Activated CD4-positive, alpha-beta T cell treated with anti-CD3 and anti-CD28 coated beads, Interleukin-2, amount 10 ng/mL, durations not matched to agents 7 days and 5 days (primary cell): ENCODE data around the gene AGFG2. TPM values are rescaled to one million over a fixed set of nuclear protein-coding genes. Genes with fewer than 3 reads are reported as not detected.
"Not testable (repeated sequence)": the region's sequence is repeated elsewhere in the genome, so short reads cannot be mapped to it uniquely, and the experiment has no call there.

Source experiments
- CTCF ChIA-PET: fragments of 350-600 bp; sonication (Branson Sonifier 250); formaldehyde crosslinking; loops from one replicate; lab custom pipeline; 2021; ENCODE audit warnings: antibody characterized with exemption; lab: Charles Lee
- POLR2A ChIA-PET: fragments of 350-600 bp; sonication (Branson Sonifier 250); formaldehyde crosslinking; loops from one replicate; lab custom pipeline; 2021; ENCODE audit warnings: antibody characterized with exemption; lab: Charles Lee
- DNase-seq: peaks from one replicate; pipeline ENCODE4 v3.0.0-alpha.2; 2020
- H3K27ac Mint-ChIP-seq: one replicate; pipeline ENCODE4 v1.8.0; 2021; ENCODE audit warnings: mild to moderate bottlenecking, moderate library complexity, mixed read lengths
- H3K27me3 Mint-ChIP-seq: one replicate; pipeline ENCODE4 v1.8.0; 2021; ENCODE audit warnings: mixed read lengths
- H3K36me3 Mint-ChIP-seq: one replicate; pipeline ENCODE4 v1.8.0; 2021; ENCODE audit warnings: low read depth, mixed read lengths
- H3K4me1 Mint-ChIP-seq: one replicate; pipeline ENCODE4 v1.8.0; 2021; ENCODE audit warnings: mixed read lengths
- H3K4me3 Mint-ChIP-seq: one replicate; pipeline ENCODE4 v1.8.0; 2021; ENCODE audit warnings: mild to moderate bottlenecking, moderate library complexity, mixed read lengths
- H3K9me3 Mint-ChIP-seq: one replicate; pipeline ENCODE4 v1.8.0; 2021; ENCODE audit warnings: mixed read lengths
- total RNA-seq, 2 experiments: library from RNA; stranded (reverse); gene quantifications; one replicate each; pipeline ENCODE4 v1.2.3, GENCODE V29; 2021

AGFG2 gene
- total RNA-seq, 2 experiments from 2014 or later, result 43.0 to 45.3 TPM

DNA sequence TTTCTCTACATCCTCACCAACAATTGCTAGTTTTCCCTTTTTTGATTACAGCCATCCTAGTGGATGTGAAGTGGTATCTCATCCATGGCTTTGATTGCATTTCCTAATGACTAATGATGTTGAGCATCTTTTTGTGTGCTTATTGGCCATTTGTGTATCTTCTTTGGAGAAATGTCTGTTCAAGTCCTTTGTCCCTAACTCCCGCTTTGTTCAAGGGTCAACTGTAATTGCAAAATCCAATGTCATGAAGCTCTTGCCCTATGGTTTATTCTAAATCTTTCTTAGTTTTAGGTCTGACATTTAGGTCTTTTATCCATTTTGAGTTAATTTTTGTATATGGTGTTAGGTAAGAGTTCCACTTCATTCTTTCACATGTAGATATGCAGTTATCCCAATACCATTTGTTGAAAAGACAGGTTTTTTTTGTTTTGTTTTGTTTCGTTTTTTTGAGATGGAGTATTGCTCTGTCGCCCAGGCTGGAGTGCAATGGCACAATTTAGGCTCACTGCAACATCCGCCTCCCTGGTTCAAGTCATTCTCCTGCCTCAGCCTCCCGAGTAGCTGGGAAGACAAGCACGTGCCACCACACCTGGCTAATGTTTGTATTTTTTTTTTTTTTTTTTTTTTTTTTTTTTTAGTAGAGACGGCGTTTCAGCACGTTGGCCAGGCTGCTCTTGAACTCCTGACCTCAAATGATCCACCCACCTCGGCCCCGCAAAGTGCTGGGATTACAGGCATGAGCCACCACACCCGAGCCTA, 10.7 kb upstream of the AGFG2 start:
- H3K4me3 Mint-ChIP-seq, H3K9me3 Mint-ChIP-seq, H3K27me3 Mint-ChIP-seq, H3K27ac Mint-ChIP-seq, POLR2A ChIA-PET, H3K4me1 Mint-ChIP-seq, H3K36me3 Mint-ChIP-seq, DNase-seq: not testable (repeated sequence)
- CTCF ChIA-PET, result interaction anchor here (0.9 kb wide), 1 partner anchor 7 kb away, joined by 3 read pairs; no protein-coding TSS in a partner anchor

DNA sequence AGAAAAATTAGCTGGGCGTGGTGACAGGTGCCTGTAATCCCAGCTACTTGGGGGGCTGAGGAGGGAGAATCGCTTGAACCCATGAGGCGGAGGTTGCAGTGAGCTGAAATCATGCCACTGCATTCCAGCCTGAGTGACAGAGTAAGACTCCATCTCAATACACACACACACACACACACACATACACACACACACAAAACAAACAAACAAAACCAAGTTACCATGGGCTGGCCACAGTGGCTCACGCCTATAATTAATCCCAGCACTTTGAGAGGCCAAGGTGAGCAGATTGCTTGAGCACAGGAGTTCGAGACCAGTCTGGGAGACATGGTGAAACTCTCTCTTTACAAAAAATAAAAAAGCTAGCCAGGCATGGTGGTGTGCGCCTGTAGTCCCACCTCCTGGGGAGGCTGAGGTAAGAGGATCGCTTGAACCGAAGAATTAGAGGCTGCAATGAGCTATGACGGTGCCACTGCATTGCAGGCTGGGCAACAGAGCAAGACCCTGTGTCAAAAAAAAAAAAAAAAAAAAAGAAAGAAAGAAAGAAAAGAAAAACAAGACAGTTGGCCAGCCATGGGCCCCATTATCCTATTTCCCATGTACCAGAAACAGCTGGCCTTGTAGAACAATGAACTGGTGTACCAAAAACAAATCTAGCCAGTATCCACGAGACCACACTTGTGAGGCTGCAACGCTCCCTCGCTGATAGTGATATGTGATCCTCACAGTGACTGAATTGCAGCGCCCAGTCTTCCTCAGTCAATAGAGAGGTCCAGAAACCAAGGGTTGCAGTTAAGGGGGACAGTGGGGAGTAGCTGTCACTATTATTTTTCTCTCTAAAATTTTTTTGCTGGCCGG, 6.6 kb upstream of the AGFG2 start:
- no peaks in the 10 kb centered on the region for H3K36me3 Mint-ChIP-seq
- ChIA-PET CTCF (interaction anchor here (1.2 to 2.3 kb wide), 3 partner anchors 32 to 35 kb away, joined by 4 to 5 read pairs (median 5); no protein-coding TSS in a partner anchor), POLR2A (no interaction called here)
- no peak overlapping the region for H3K27ac Mint-ChIP-seq
- no peak for DNase-seq
- H3K27me3 Mint-ChIP-seq, result no peaks in the 10 kb centered on the region
- H3K9me3 Mint-ChIP-seq, result no peaks in the 10 kb centered on the region
- no peak overlapping the region for H3K4me3 Mint-ChIP-seq
- peaks cover under 1% of the 10 kb centered on the region for H3K4me1 Mint-ChIP-seq

DNA sequence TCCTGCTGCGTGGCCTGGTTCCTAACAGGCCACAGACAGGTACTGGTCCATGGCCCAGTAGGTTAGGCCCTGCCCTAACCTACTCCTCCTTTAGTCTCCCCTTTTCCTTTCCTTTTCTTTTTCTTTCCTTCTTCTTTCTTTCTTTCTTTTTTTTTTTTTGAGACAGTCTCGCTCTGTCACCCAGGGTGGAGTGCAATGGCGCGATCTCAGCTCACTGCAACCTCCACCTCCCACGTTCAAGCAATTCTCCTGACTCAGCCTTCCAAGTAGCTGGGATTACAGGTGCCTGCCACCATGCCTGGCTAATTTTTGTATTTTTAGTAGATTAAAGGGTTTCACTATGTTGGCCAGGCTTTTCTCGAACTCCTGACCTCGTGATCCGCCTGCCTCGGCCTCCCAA, 3.0 kb upstream of the AGFG2 start:
- CTCF ChIA-PET, result interaction anchor here (0.7 to 0.9 kb wide), 3 partner anchors 8 to 97 kb away, joined by 3 to 9 read pairs (median 4); no protein-coding TSS in a partner anchor
- DNase-seq, result not testable (repeated sequence)

DNA sequence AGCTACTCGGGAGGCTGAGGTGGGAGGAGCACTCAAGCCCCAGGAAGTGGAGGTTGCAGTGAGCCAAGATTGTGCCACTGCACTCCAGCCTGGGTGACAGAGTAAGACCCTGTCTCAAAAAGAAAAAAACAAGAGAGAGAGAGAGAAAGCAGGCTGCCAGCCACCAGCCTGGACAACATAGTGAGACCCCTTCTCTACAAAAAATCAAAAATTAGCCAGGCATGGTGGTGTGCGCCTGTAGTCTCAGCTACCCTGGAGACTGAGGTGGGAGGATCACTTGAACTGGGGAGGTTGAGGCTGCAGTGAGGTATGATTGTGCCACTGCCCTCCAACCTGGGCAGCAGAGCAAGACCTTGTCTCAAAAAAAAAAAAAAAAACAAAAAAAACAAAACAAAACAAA, 2.3 kb upstream of the AGFG2 start:
- DNase-seq, H3K9me3 Mint-ChIP-seq, H3K4me3 Mint-ChIP-seq, H3K27me3 Mint-ChIP-seq: not testable (repeated sequence)
- H3K27ac Mint-ChIP-seq, result peak overlapping the region; percentile 31
- peaks cover 13% of the 10 kb centered on the region for H3K36me3 Mint-ChIP-seq
- ChIA-PET POLR2A (interaction anchor here (0.7 kb wide), 1 partner anchor 15 kb away, joined by 5 read pairs; no protein-coding TSS in a partner anchor), CTCF (interaction anchor here (2.5 kb wide), 1 partner anchor 22 kb away, joined by 6 read pairs; no protein-coding TSS in a partner anchor)
- peaks cover 29% of the 10 kb centered on the region for H3K4me1 Mint-ChIP-seq

More for the DNA sequence above, 3.0 kb upstream of the AGFG2 start:
- H3K27me3 Mint-ChIP-seq, H3K4me3 Mint-ChIP-seq, H3K9me3 Mint-ChIP-seq, H3K27ac Mint-ChIP-seq, H3K36me3 Mint-ChIP-seq, POLR2A ChIA-PET: not testable (repeated sequence)
- peaks cover 22% of the 10 kb centered on the region for H3K4me1 Mint-ChIP-seq

DNA sequence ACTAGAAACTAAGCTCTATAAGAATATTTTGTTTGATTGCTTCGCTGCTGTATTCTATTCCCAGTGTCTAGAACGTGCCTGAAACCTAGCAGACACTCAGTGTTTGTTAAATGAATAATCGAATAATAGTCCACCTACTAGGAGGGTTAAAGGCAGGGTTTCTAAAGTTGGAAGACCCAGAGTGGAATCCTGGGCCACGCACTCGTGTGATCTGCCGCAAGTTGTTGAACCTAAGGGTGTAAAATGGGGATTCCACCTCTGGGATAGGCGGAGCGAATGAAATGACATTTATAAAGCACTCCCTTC, 702 bp upstream of the AGFG2 start:
- peak overlapping the region; percentile 99 for H3K4me3 Mint-ChIP-seq
- H3K4me1 Mint-ChIP-seq, result peaks cover 43% of the 10 kb centered on the region
- ChIA-PET CTCF (interaction anchor here (1.7 to 2.5 kb wide), 2 partner anchors 21 to 56 kb away, joined by 5 to 6 read pairs; no protein-coding TSS in a partner anchor), POLR2A (no interaction called here)
- DNase-seq, result no peak
- H3K27me3 Mint-ChIP-seq, result no peaks in the 10 kb centered on the region
- H3K27ac Mint-ChIP-seq, result peak overlapping the region; percentile 82
- H3K36me3 Mint-ChIP-seq, result peaks cover 13% of the 10 kb centered on the region
- no peaks in the 10 kb centered on the region for H3K9me3 Mint-ChIP-seq

DNA sequence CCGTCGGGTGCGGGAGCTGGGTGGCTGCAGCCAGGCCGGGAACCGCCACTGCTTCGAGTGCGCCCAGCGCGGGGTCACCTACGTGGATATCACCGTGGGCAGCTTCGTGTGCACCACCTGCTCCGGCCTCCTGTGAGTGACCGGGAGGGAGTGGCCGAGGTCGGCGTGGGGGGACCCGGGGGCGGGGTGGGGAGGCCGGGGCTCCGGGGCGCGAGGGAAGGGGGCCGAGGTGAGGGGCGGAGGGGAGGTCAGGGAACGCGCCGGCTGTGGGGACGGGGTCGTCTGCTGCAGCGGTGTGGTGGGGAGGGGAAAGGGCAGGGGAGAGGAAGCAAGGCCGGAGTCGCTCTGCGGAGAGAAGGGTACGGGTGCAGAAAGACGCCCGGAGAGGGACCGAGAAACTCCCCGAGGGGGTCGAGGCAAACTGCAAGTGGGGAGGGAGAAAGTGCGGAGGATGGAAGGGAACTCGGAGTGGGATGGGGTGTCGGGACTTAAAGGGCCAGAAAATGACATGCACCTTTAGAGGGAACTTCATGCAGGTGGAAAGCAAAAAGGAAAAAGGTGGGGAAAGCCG, 518 bp downstream of the AGFG2 start:
- Mint-ChIP-seq H3K4me3 (peak overlapping the region; percentile 99), H3K4me1 (peaks cover 55% of the 10 kb centered on the region), H3K27ac (peak overlapping the region; percentile 83), H3K27me3 (no peaks in the 10 kb centered on the region), H3K9me3 (no peaks in the 10 kb centered on the region), H3K36me3 (peaks cover 18% of the 10 kb centered on the region)
- ChIA-PET CTCF (interaction anchor here (0.7 to 1.7 kb wide), 7 partner anchors 16 to 166 kb away, joined by 3 to 5 read pairs (median 3); partner anchors contain the start of gene POP7), POLR2A (interaction anchor here (0.6 kb wide), 1 partner anchor 186 kb away, joined by 3 read pairs; no protein-coding TSS in a partner anchor)
- peak; percentile 22 for DNase-seq

DNA sequence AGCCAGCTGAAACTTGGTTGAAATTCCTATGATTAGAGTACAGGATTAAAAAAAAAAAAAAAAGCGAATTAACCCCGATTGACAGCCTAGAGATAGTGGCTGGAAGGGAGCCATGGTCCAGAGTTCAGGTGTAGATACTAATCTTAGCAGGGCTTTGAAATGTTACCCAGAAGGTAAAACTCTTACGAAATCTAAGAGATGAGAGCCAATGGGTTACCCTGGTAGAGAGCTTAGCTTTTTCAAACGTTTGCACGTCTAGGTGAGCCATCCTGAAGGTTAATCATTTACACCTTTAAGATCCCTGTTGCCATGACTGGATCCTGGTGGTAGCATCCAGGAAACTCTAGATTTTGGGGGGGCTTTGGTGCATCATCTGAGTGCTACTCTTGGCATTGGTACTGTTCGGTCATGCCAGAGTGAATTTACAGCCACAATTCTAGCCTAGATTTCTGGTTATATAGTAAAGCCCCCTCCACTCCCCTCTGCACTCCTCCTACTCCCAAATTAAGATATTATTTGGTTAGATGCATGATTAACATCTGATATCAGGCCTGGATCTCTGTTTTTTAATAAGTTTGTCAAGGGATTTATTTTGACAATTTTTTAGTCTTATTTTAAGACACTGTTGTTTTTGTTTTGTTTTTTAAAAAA, 1.2 kb downstream of the AGFG2 start:
- DNase-seq, result no peak
- peak overlapping the region; percentile 83 for H3K27ac Mint-ChIP-seq
- peak overlapping the region; percentile 99 for H3K4me3 Mint-ChIP-seq
- no peaks in the 10 kb centered on the region for H3K9me3 Mint-ChIP-seq
- CTCF ChIA-PET, result interaction anchor here (0.6 to 1.2 kb wide), 4 partner anchors 15 to 136 kb away, joined by 3 to 4 read pairs (median 3); no protein-coding TSS in a partner anchor
- H3K4me1 Mint-ChIP-seq, result peaks cover 62% of the 10 kb centered on the region
- H3K27me3 Mint-ChIP-seq, result no peaks in the 10 kb centered on the region
- POLR2A ChIA-PET, result interaction anchor here (0.6 kb wide), 1 partner anchor 185 kb away, joined by 3 read pairs; no protein-coding TSS in a partner anchor
- H3K36me3 Mint-ChIP-seq, result peaks cover 18% of the 10 kb centered on the region

DNA sequence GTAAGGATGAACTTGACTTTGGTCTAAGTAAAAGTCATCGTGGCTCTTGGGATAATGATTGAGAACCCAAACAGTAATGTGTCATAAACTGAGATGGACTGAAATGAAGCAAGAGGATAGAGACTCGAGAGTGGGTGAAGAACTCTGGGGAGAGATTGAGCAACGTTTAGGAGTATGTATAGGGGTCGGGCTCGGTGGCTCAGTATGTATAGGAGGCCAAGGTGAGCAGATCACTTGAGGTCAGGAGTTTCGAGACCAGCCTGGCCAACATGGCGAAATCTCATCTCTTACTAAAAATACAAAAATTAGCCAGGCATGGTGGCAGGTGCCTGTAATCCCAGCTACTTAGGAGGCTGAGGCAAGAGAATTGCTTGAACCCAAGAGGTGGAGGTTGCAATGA, 2.3 kb downstream of the AGFG2 start:
- POLR2A ChIA-PET, DNase-seq, H3K27me3 Mint-ChIP-seq, H3K9me3 Mint-ChIP-seq: not testable (repeated sequence)
- H3K4me1 Mint-ChIP-seq, result peaks cover 73% of the 10 kb centered on the region
- H3K4me3 Mint-ChIP-seq, result peak overlapping the region; percentile 99
- H3K27ac Mint-ChIP-seq, result peak overlapping the region; percentile 20
- H3K36me3 Mint-ChIP-seq, result peaks cover 18% of the 10 kb centered on the region
- CTCF ChIA-PET, result interaction anchor here (0.7 to 1.9 kb wide), 4 partner anchors 8 to 43 kb away, joined by 3 to 16 read pairs (median 10); no protein-coding TSS in a partner anchor

DNA sequence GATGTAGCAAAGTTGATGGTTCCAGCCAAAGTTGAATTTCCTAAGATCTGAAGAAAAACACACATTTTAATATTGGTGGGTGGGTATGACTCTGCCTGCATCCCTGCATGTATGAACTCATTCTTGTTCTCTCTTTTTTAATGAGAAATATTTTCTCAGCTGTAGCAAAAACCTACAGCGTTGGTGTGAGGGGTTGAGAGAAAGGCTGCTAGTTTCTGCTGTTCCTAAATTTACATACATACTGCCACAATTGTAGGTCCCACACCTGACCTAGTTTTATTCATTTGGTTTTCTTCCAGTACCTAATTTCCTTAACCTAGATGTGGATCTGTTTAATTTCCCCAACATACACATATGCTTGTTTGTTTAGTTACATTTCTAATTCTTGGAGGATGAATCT, 4.6 kb downstream of the AGFG2 start:
- Mint-ChIP-seq H3K36me3 (peaks cover 29% of the 10 kb centered on the region), H3K27me3 (no peaks in the 10 kb centered on the region), H3K9me3 (no peaks in the 10 kb centered on the region), H3K27ac (peak overlapping the region; percentile 87), H3K4me3 (peak overlapping the region; percentile 16), H3K4me1 (peaks cover 91% of the 10 kb centered on the region)
- no peak for DNase-seq
- ChIA-PET POLR2A (no interaction called here), CTCF (interaction anchor here (7.3 kb wide), 1 partner anchor 17 kb away, joined by 49 read pairs; no protein-coding TSS in a partner anchor)

DNA sequence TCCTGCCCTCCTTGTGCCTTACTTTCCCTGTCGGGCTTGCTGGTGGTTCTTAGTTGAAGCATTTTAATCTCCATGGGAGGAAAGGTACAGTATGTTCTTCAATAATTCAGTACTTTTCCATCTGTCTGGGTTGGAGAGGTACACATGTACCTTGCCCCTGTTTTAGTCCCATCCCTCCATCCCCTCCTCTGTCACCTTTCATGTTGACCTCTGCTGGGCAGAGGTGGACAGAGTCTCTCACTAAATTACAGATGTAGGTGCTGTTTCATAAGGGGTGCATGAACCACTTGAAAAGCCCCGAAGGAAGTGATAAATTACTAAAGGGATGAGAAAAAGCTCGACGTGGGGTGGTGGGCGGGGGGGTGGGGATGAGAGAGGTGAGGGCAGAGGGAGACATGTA, 5.4 kb downstream of the AGFG2 start:
- no peaks in the 10 kb centered on the region for H3K27me3 Mint-ChIP-seq
- no peaks in the 10 kb centered on the region for H3K9me3 Mint-ChIP-seq
- peak overlapping the region; percentile 87 for H3K27ac Mint-ChIP-seq
- H3K4me3 Mint-ChIP-seq, result peak overlapping the region; percentile 16
- no peak for DNase-seq
- CTCF ChIA-PET, result interaction anchor here (1.4 to 7.3 kb wide), 3 partner anchors 16 to 92 kb away, joined by 3 to 49 read pairs (median 4); no protein-coding TSS in a partner anchor
- H3K4me1 Mint-ChIP-seq, result peaks cover 94% of the 10 kb centered on the region
- peaks cover 33% of the 10 kb centered on the region for H3K36me3 Mint-ChIP-seq
- POLR2A ChIA-PET, result no interaction called here

DNA sequence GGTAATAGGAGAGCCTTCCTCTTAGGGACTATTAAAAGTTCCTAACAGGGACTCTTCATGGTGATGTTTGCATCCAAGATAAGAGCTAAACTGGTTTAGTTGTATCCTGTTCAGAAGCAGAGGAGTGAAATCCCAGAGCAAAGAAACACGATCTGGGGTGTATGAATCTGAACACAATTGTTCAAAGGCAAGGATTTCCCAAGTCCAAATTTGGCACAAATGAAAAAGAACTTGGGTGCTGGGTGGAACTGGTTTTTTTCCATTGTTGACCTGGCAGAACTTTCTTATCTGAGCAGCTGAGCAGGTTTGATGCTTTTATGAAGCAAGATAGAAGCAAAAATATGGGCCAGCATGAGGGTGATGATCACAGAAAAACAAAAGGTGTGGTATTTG, 6.0 kb downstream of the AGFG2 start:
- CTCF ChIA-PET, result interaction anchor here (0.6 to 7.3 kb wide), 8 partner anchors 16 to 1890 kb away, joined by 3 to 49 read pairs (median 3); partner anchors contain the start of gene SLC12A9
- H3K27ac Mint-ChIP-seq, result peak overlapping the region; percentile 87
- H3K4me1 Mint-ChIP-seq, result peaks cover 95% of the 10 kb centered on the region
- DNase-seq, result no peak
- no peaks in the 10 kb centered on the region for H3K27me3 Mint-ChIP-seq
- H3K9me3 Mint-ChIP-seq, result no peaks in the 10 kb centered on the region
- POLR2A ChIA-PET, result no interaction called here
- H3K36me3 Mint-ChIP-seq, result peaks cover 36% of the 10 kb centered on the region
- H3K4me3 Mint-ChIP-seq, result peak overlapping the region; percentile 48
